IPS-20b (cell line): ENCODE results near the gene LYAR.

ENCODE experiments used
- H3K27ac ChIP-seq: one replicate; pipeline ENCODE4 v1.5.1; 2013; ENCODE audit warnings: low read length
- H3K27me3 ChIP-seq: 2 replicates; pipeline ENCODE4 v1.6.1; 2013; ENCODE audit warnings: mild to moderate bottlenecking, low read length, inconsistent platforms; ENCODE audit not compliant: insufficient read depth
- H3K36me3 ChIP-seq: 2 replicates; pipeline ENCODE4 v1.6.1; 2013; ENCODE audit warnings: low read depth, mild to moderate bottlenecking, inconsistent platforms, low read length, moderate library complexity; ENCODE audit not compliant: insufficient read depth
- H3K4me1 ChIP-seq: 2 replicates; pipeline ENCODE4 v1.6.1; 2013; ENCODE audit warnings: mild to moderate bottlenecking, control low read depth, inconsistent platforms, low read length, moderate library complexity; ENCODE audit not compliant: insufficient read depth
- H3K4me3 ChIP-seq: 2 replicates; pipeline ENCODE4 v1.5.1; 2013; ENCODE audit warnings: mild to moderate bottlenecking, low read length, inconsistent platforms
- H3K9ac ChIP-seq: 2 replicates; pipeline ENCODE4 v1.6.1; 2013; ENCODE audit warnings: low read depth, mild to moderate bottlenecking, inconsistent platforms, low read length, moderate library complexity
- H3K9me3 ChIP-seq: 2 replicates; pipeline ENCODE4 v1.6.1; 2013; ENCODE audit warnings: mild to moderate bottlenecking, low read depth, low read length, inconsistent platforms; ENCODE audit not compliant: insufficient read depth

Gene LYAR

GRCh38 chr4:4227510-4228355, 62.2 kb downstream of the LYAR start:
- Histone ChIP-seq H3K27me3 (peaks cover 83% of the 10 kb centered on the region), H3K4me3 (no peak overlapping the region), H3K36me3 (no peaks in the 10 kb centered on the region), H3K9me3 (no peaks in the 10 kb centered on the region), H3K27ac (no peak overlapping the region), H3K4me1 (no peaks in the 10 kb centered on the region), H3K9ac (no peak overlapping the region)

GRCh38 chr4:4226606-4227438, 63.1 kb downstream of the LYAR start, which contains the start of gene OTOP1:
TSS of gene OTOP1 (minus strand) at chr4:4226929. CDS start at chr4:4226864, 65 bp downstream.
- H3K9ac ChIP-seq, result no peak within 1 kb of the TSS
- H3K27me3 ChIP-seq, result peaks cover 92% of the 10 kb centered on the region
- H3K4me1 ChIP-seq, result no peaks in the 10 kb centered on the region
- no peaks in the 10 kb centered on the region for H3K36me3 ChIP-seq
- H3K27ac ChIP-seq, result no peak within 1 kb of the TSS
- peak within 1 kb of the TSS; percentile 38; the same call in 1 of the 2 replicates for H3K4me3 ChIP-seq
- no peaks in the 10 kb centered on the region for H3K9me3 ChIP-seq

DNA sequence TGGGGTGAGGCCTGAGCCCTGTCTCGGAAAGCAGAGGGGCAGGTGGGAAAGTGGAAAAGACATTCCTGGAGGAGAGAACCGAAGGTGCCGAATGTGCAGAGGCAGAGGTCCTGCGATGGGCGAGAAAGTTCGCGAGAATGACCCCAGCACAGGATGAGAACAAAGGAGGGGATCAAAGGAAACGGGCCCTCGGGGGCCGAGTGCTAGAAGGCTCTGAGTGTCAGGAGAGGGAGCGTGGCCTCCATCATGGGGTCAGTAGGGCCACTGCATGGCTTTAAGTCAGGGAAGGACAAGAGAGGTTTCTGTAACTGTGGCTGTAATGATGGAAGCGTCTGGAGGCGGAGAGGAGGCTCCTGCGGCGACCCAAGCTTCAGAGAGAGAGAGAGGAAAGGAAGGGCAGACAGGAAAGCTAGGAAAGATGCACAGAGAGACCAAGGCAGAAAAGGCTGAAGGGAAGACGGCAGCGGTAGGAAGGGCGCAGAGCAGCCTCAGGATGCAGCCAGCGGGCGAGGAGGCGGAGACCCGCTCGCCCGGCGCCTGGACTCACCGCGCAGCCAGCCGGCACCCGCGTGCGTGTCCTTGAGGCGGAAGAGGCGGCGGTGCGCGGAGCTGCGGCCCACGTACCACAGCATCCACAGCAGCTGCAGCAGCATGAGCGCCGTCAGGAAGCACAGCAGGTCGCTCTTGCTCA, 63.9 kb downstream of the LYAR start:
- Histone ChIP-seq H3K4me3 (peak overlapping the region; percentile 38; the same call in 1 of the 2 replicates), H3K36me3 (no peaks in the 10 kb centered on the region), H3K27ac (no peak overlapping the region), H3K27me3 (peaks cover 93% of the 10 kb centered on the region), H3K9me3 (no peaks in the 10 kb centered on the region), H3K4me1 (no peaks in the 10 kb centered on the region), H3K9ac (no peak overlapping the region)
